ENCODE results near the gene MLLT10.
"Not testable (repeated sequence)": the region's sequence is repeated elsewhere in the genome, so short reads cannot be mapped to it uniquely, and the experiment has no call there.

The MLLT10 gene

DNA sequence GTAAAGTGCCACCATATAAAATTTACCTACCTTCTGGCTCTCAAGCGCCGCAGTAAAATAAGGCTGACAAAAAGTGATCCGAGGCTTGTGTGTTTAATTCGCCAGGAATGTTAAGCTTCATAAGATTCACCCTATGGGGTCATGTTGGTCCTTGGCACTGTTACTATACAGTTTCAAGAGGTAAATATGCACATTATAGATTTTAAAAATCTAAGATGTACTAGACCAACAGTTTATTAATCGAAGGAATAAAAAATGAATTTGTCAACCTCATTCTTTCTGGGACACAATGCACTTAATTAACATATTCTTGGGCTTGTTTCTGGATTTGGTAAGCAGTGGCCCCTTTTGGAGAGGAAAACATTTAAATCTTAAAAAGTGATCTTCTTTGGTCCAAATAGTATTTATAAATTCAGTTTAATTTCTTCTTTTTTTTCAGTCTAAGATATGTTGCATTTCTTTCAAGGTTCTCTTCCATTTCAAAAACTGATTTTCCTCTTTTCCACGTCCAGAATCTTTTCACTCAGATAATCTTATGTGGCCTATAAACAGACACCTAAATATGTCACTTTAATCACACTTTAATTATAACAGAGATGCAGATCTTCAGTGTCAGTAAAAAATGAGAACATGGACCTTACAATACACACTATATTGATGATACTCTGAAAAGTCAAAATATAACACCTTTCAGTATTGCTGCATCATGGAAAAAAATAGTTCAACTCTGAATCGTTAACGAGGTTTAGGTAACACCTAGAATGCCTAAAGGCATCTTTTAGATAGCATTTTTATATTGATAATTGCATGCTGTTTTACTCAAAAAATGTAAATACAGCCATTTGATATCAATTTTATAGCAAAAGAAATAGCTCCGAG is 4.8 kb upstream of the MLLT10 start:
- peak; percentile 21 for DNase-seq

DNA sequence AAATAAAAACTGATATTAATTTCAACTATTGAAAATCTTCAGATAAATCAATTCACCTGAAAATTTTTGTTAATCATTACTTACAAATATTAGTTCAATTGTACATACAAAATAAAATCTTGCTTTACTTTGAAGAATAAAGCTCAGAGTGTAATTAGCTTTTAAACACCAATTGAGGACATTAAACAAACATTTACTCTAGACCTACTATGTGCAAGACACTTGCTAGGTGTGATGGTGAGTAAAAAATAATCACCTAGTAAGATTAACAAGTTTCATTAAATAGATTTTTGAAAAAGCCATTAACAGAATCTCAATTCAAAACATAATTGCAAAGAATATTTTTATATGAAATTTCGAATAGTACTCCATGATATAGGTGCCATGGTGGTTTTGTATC is 3.9 kb upstream of the MLLT10 start:
- DNase-seq = no peak

DNA sequence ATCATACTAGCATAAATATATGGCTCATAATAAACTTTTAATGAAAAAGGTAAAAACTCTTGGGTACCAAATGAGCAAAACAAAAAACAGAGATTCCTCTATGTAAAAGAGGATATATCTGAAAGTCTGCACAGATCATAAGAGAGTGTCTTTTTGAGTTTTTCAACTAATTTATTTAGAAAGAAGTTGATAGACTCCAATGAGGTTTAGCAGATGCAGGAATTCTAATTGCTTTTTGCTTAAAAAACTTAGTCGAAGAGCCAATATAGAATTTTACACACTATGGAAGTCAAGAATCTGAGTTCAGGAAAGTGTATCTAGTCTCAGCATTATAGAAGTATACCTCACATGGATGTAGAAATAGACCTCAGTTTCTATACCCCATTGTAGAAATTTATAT is 3.4 kb upstream of the MLLT10 start:
- DNase-seq = no peak

DNA sequence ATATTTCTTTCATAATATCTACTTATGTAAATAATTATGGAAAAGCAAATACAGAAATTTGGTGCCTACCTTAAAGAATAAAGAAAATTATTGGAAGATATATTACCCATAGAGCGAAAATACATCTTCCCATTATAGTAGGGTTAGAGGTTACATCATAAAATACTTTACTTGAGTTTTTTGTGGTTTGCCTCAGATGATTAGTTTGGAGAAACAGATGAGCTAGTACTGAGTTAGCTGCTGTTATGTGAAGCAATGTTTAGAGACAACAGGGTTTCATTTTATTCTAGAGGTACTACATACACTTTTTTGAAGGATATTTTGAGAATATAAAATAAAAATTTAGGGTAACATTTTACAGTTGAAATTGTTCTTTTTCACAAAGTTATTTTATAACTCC is 2.9 kb upstream of the MLLT10 start:
- no peak for DNase-seq

DNA sequence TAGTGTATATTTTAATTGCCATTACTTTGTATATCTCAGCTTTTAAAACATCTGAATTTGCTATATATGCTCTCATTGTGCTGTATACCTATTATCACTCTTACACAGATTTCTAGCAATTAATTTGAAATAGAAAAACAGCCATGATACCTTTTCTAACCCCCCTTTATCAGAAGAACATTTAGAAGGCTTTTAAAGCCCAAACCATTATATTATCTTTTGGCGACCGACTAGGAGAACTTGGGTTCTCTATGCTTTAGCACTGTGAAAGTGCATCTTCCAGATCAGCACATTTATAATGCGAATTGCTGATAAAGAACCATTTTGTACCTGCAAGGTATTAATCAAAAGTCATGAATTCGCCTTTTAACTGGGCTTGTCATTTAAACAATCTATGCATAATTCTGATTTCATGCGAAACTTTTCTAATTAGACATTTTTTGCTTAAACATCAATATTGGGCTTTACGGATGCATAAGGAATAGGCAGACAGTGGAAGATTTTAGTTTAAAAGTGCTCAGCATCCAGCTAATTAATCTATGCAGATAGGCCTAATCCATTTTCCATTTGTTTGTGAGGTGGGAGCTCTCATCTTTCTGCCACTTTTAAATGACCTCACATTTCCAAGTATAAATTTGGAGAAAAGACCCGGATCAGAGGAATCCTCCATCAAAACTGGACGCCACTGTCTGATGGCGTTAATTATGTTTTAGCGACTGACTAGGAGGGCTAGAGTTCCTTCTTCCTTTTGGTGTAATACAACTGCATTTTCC is 1.2 kb upstream of the MLLT10 start:
- DNase-seq = no peak

DNA sequence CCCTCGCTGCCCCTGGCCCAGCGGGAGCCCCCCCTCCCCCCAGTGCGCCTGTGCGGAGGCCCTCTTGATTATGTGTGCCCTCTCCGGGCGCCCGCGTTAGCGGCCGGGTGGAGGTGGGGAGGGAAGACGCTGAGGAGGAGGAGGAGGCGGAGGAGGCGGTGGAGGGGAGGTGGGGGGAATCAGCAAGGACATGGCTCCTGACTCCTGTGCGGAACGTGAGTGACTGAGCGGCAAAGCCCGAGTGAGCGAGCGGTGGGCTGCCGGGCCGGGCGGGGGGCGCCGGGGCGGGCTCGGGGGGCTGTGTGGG is 201 bp downstream of the MLLT10 start:
- DNase-seq = no peak

DNA sequence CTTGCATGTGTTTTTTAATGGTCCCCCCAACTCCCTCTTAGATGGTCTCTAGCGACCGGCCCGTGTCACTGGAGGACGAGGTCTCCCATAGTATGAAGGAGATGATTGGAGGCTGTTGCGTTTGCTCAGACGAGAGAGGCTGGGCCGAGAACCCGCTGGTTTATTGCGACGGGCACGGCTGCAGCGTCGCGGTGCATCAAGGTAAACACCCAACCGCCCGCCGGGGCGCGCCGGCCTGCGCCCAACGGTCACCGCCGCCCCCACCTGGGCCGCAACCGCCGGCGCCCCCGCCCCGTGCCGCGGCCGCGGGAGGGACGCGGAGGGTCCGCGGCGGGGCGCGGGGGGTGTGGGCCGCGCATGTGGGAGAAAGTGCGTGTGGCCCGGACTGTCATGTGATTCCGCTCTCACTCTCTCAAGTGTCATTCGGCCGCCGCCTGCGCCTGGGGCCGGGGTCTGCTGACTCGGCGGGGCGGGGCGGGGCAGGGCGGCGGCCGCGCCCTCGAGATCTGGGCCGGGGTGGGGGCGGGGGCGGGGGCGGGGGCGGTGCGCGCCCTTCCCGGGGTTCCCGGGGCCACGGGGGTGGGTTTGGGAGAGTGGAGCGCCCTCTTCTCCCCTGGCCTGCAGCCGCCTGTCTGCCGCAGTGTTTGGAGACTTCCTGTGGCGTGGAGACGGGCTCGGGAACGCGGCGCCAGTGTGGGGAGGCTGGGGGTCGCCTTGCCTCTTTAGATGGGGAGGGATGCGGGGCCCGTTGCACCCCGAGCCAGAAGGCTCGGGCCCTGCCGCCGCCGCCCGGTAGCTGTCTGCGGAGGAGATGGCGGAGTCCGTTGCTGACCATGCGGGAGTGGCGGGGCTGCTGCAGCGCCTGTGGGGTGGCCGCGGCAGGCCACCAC is 817 bp downstream of the MLLT10 start:
- peak; percentile 36 for DNase-seq

DNA sequence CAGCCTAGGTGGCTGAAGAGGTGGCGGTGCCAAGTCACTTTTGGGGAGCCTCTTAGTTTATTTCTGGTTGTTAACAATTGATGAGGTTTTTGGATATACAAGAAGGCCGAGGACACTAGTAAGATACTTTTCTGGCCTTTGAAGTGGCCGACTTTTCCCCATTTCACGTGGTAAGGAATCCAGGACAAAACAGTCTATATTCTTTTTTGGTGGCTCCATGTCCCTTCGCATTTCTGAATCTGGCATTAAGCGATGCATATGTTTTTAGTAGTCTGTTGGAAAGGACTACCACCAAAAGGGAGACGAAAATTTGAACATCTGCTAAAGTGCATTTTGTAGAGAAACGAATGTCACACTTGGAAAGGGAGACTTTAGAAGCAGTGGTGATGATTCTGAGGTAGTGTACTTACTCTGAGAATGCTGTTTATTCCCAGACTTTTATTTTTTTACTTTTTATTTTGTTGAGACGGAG is 1.5 kb downstream of the MLLT10 start:
- no peak for DNase-seq

DNA sequence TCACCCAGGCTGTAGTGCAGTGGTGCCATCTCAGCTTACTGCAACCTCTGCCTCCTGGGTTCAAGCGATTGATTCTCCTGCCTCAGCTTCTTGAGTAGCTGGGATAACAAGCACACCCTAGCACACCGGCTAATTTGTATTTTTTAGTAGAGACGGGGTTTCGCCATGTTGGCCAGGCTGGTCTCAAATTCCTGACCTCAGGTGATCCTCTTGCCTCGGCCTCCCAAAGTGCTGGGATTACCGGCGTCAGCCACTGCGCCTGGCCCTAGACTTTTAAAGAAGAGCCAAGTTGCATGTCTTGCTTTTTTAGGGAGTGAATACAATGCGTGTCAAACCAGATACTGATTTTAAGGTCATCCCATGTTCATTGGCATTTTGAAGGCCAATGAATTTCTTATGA is 1.9 kb downstream of the MLLT10 start:
- DNase-seq = not testable (repeated sequence)

DNA sequence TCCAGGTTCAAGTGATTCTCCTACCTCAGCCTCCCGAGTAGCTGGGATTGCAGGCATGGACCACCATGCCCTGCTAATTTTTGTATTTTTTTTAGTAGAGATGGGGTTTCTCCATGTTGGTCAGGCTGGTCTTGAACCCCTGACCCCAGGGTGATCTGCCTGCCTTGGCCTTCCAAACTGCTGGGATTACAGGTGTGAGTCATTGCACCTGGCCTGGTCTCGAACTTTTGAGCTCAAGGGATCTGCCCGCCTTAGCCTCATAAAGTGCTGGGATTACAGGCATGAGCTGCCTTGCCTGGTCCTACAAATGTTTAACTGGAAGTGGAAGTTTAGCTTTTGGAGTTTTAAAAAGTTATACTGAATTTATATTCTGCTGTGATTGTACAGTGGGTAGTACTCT is 2.8 kb downstream of the MLLT10 start:
- no peak for DNase-seq

DNA sequence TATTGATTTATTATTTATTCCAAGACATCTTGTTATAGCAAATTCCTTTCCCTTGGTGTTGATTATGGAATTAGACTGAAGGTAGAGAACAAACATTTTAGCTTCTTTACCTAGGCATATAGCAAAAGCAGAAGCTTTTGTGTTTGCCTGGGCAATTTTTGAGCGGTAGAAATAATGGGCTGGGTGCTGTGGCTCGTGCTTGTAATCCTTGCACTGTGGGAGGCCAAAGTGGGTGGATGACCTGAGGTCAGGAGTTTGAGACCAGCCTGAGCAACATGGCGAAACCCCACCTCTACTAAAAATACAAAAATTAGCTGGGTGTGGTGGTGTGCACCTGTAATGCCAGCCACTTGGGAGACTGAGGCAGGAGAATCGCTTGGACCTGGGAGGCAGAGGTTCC is 6.7 kb downstream of the MLLT10 start:
- DNase-seq = not testable (repeated sequence)

DNA sequence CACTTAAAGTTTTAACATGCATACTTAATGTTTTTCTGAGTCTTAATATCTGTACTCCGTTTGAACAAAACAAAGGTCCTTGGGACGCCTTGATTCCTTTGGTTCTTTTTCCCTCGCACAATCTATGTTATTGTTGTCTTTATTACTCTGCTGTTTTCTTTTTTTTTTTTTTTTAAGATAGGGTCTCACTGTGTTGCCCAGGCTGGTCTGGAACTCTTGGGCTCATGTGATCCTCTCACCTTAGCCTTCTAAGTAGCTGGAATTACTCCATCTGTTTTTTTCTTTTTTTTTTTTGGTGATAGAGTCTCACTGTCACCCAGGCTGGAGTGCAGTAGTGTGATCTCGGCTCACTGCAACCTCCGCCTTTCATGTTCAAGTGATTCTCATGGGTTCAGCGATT is 13.2 kb downstream of the MLLT10 start:
- no peak for DNase-seq

DNA sequence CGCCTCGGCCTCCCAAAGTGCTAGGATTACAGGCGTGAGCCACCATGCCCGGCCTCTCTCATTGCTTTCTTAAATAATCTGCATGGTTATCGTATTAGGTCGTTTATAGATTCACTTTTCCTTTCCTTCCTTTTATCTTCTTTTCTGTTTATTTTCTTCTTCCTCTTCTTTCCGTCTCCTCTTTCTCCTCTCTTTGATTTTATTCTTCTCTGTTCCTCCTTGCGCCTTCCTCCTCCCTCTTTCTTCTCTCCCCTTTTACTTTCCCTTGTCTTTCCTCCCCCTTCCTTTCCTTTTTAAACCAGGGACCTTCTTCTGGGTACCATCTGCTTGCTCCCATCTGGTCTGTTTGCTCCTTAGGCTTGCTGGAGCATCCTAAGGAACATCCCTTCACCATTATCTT is 18.6 kb downstream of the MLLT10 start:
- no peak for DNase-seq

DNA sequence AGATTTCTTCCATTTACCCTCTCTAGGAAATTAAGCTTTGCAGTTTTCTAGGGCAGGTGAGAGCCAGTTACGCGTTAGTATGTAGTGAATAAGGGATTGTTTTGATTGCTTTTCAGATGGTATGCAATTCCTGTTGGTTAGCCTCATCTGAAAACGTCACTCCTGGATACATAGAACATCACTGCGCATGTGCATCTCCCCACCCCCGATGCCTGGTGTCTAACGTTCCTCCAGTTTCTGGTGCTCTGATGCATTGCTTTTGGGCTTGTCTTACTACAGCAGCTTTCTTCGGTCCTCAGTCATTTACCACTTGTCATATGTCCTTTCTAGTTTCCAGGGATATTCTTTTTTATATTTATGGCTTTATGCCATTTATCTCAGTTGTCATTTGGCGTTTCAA is 22.5 kb downstream of the MLLT10 start:
- DNase-seq = no peak

DNA sequence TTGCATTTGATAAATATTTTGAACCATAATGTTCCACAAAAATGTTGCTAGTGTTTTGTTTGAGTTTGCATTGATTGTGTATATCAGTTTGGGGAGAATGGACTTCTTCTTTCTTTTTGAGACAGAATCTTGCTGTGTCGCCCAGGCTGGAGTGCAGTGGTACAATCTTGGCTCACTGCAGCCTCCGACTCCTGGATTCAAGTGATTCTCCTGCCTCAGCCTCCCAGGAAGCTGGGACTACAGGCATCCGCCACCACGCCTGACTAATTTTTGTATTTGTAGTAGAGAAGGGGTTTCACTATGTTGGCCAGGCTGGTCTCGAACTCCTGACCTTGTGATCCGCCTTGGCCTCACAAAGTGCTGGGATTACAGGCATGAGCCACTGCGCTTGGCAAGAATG is 25.0 kb downstream of the MLLT10 start:
- DNase-seq = not testable (repeated sequence)

DNA sequence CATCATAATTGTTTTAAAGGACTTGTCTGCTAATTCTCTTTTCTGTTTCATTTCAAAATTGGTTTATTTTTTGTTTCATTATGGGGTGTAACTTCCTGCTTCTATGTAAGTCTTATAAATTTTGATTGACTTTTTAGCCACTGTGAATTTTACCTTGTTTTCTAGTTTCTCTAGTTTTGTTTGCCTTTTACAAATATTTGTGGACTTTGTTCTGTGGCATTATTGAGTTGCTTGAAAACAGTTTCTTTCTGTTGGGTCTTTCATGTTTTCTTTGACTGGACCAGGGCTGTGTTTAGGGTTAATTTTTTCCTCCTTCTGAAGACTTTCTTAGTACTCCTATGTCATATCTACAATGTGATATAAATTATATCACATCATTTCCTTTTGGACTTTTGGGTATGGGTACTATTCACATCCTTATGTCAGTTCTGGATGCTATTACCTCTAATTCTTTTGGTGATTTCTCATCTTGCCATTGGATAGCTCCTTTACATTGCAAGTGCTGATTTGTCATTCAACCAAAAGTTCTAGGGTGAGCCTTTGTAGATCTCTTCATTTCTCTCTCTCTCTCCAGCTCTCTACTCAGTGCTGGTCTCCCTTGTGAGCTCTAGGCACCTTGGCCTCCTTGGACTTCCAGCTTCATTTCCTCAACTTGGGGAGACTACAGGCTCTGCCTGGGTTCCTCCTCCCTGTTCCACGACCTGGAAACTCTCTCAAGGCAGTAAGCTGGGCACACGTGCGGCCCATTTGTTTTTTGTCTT is 36.9 kb downstream of the MLLT10 start:
- DNase-seq = no peak

DNA sequence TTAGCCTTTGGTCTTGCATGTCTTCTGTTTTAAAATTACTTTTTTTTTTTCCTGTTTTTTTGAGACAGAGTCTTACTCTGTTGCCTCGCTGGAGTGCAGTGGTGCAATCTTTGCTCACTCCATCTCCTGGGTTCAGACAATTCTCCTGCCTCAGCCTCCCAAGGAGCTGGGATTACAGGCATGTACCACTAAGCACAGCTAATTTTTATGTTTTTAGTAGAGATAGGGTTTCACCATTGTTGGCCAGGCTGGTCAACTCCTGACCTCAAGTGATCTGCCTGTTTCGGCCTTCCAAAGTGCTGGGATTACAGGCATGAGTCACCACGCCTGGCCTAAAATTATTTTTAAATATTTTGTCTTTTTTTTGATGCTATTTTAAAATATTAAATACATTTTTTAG is 38.5 kb downstream of the MLLT10 start:
- no peak for DNase-seq

DNA sequence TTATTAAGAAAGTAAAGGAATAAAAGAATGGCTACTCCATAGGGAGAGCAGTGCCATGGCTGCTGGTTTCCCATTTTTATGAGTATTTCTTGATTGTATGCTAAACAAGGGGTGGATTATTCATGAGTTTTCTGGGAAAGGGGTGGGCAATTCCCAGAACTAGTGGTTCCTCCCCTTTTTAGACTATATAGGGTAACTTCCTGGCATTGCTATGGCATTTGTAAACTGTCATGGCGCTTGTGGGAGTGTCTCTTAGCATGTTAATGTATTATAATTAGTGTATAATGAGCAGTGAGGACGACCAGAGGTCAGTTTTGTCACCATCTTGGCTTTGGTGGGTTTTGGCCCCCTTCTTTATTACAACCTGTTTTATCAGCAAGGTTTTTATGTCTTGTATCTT is 40.5 kb downstream of the MLLT10 start:
- not testable (repeated sequence) for DNase-seq

DNA sequence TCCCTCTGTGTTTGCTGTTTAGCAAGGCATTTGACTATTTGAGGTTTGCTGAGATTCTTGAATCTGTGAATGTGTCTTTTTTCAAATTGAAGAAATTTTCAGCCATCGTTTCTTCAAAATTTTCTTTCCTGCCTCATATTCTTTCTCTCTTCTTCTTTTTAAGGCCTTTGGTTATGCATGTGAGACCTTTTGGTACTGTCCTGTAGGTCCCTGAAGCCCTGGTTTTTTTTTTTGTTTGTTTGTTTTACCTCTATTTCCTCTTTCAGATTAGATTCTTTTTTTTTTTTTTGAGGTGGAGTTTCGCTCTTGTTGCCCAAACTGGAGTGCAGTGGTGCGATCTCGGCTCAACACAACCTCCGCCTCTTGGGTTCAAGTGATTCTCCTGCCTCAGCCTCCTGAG is 45.3 kb downstream of the MLLT10 start:
- no peak for DNase-seq

DNA sequence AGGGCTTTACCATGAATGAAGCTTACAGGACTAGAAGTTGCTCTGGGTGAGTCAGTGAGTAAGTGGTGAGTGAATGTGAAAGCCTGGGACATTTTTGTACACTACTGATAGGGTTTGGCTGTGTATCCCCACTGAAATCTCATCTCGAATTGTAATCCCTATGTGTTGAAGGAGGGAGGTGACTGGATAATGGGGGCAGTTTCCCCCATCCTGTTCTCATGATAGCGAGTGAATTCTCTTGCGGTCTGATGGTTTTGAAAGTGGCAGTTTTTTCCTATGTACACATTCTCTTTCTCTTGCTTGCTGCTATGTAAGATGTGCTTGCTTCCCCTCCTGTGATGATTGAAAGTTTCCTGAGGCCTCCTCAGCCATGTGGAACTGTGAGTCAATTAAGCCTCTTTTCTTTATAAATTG is 47.4 kb downstream of the MLLT10 start:
- not testable (repeated sequence) for DNase-seq

DNA sequence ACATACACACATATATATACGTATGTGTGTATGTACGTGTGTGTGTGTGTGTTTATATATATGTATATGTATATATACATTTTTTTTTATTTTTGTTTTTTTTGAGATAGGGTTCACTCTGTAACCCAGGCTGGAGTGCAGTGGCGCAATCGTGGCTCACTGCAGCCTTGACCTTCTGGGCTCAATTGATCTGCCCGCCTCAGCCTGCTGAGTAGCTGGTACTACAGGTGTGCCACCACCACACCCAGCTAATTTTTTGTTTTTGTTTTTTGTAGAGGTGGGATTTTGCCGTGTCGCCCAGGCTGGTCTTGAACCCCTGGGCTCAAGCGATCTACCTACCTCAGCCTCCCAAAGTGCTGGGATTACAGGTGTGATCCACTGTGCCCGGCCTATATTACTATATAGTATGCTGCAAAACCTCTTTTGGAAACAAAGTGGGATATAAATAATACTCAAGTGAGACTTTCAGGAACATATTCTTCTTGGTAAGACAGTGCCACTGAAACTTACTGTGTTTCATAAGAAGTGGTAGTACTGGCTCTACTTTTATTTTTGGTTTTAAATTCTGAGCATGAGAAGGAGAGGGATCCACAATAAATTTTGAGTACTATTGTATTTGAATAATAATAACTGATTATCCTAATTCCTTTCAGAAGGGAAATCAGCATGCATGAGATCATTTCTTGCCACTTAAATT is 51.0 kb downstream of the MLLT10 start:
- DNase-seq = no peak

DNA sequence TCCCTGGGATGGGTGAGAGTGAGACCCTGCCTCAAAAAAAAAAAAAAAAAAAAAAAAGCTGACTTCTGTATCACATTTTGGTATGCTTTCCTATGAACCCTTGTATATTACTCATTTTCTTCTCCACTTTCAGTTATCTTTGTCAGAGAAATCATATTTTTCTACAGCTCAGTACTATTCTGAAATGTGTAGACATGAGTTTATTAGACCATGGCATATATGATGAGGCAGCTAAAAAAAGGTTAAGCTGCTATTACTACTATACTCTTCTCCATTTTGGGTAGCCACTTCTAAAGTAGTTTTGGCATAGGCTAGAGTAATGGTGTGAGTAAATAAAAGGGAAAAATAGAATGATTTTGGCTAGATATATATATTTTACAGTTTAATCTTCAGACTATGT is 53.4 kb downstream of the MLLT10 start:
- no peak for DNase-seq
